K562 (cell line): ENCODE data around the gene EFHD2. TPM values are rescaled to one million over a fixed set of nuclear protein-coding genes. Genes with fewer than 3 reads are reported as not detected.

ENCODE experiments used
- DPF2 ChIP-seq: fragments of 450-650 bp; IDR thresholded peaks from 2 replicates; pipeline ENCODE4 v1.6.1; 2016
- E2F5 ChIP-seq: sonication (generic); formaldehyde crosslinking; IDR thresholded peaks from 2 replicates; pipeline ENCODE4 v1.8.0; 2022; ENCODE audit warnings: mild to moderate bottlenecking, missing genetic modification reagents
- ELF4 ChIP-seq: fragments of 450-650 bp; formaldehyde crosslinking; IDR thresholded peaks from 2 replicates; pipeline ENCODE4 v1.4.0; 2022; ENCODE audit warnings: missing genetic modification characterization
- ETV6 ChIP-seq, 3 experiments: fragments of 150-350 bp in 1 of 3; sonication (generic) in 1 of 3; formaldehyde crosslinking in 1 of 3; IDR thresholded peaks; 2 replicates each; pipeline versions ENCODE4 v1.6.1 to v1.8.0; 2014 to 2022; ENCODE audit warnings: borderline replicate concordance in 2 of 3, low read depth in 2 of 3, antibody characterized with exemption in 1 of 3, low read length in 1 of 3, mild to moderate bottlenecking in 1 of 3, missing genetic modification reagents in 1 of 3
- FOXA1 ChIP-seq: fragments of 450-650 bp; IDR thresholded peaks from 2 replicates; pipeline ENCODE4 v1.6.1; 2016; ENCODE audit warnings: mild to moderate bottlenecking, borderline replicate concordance
- HDAC1 ChIP-seq, 2 experiments: fragments of 450-650 bp; IDR thresholded peaks; 2 replicates each; pipeline ENCODE4 v1.6.1; 2016 to 2017; ENCODE audit warnings: inconsistent platforms in 1 of 2, mild to moderate bottlenecking in 1 of 2, moderate library complexity in 1 of 2
- ILF3 ChIP-seq: fragments of 450-650 bp; IDR thresholded peaks from 2 replicates; pipeline ENCODE4 v1.6.1; 2018; ENCODE audit warnings: antibody characterized with exemption, mild to moderate bottlenecking, moderate library complexity, borderline replicate concordance
- MECOM ChIP-seq: fragments of 250-450 bp; sonication (Bioruptor Pico); IDR thresholded peaks from 2 replicates; pipeline ENCODE4 v1.8.0; 2022; ENCODE audit warnings: inconsistent platforms
- MEIS2 ChIP-seq: fragments of 450-650 bp; IDR thresholded peaks from 2 replicates; pipeline ENCODE4 v1.6.1; 2014; ENCODE audit warnings: mild to moderate bottlenecking; ENCODE audit not compliant: partially characterized antibody
- NEUROD1 ChIP-seq: fragments of 150-350 bp; IDR thresholded peaks from 2 replicates; pipeline ENCODE4 v1.6.1; 2014; ENCODE audit warnings: borderline replicate concordance, low read length, low read depth; ENCODE audit not compliant: partially characterized antibody
- NR1H2 ChIP-seq: sonication (generic); formaldehyde crosslinking; IDR thresholded peaks from 2 replicates; pipeline ENCODE4 v1.4.0; 2020; ENCODE audit warnings: mild to moderate bottlenecking, missing genetic modification reagents
- OTX1 ChIP-seq: fragments of 450-650 bp; formaldehyde crosslinking; IDR thresholded peaks from 2 replicates; pipeline ENCODE4 v1.4.0; 2022; ENCODE audit warnings: mild to moderate bottlenecking
- POU5F1 ChIP-seq: fragments of 150-350 bp; IDR thresholded peaks from 2 replicates; pipeline ENCODE4 v1.6.1; 2014; ENCODE audit warnings: borderline replicate concordance, low read length, low read depth, mild to moderate bottlenecking; ENCODE audit not compliant: partially characterized antibody
- PREB ChIP-seq: sonication (generic); formaldehyde crosslinking; IDR thresholded peaks from 2 replicates; pipeline ENCODE4 v1.8.1; 2023; ENCODE audit warnings: mild to moderate bottlenecking, missing genetic modification reagents
- SMARCC2 ChIP-seq: fragments of 450-650 bp; IDR thresholded peaks from 2 replicates; pipeline ENCODE4 v1.6.1; 2017; ENCODE audit warnings: antibody characterized with exemption, moderate library complexity, mild to moderate bottlenecking, low read depth
- SRSF3 ChIP-seq: fragments of 200-400 bp; formaldehyde crosslinking; IDR thresholded peaks from 2 replicates; pipeline ENCODE4 v1.6.1; 2016; ENCODE audit warnings: mild to moderate bottlenecking, low read length, moderate library complexity; ENCODE audit not compliant: insufficient read depth
- TBL1XR1 ChIP-seq, 2 experiments: IDR thresholded peaks; 2 replicates each; pipeline ENCODE4 v1.6.1; 2012; ENCODE audit warnings: improper control_type of control experiment in 2 of 2, low read length in 2 of 2, mild to moderate bottlenecking in 1 of 2
- ZNF75A ChIP-seq: fragments of 450-650 bp; formaldehyde crosslinking; IDR thresholded peaks from 2 replicates; pipeline ENCODE4 v1.4.0; 2020; ENCODE audit warnings: mild to moderate bottlenecking
- polyA plus RNA-seq, 8 experiments: library from polyadenylated mRNA; depleted of rRNA in 4 of 8; stranded (reverse) in 5 of 8; unstranded in 3 of 8; fragments of >200 nt; fragmentation: Nextera tagmentation in 2 of 8; fragmentation: Illumina TruSeq in 1 of 8; extraction: Ambion mirVana in 2 of 8; extraction: Trizol in 1 of 8; gene quantifications; 2 replicates each; pipeline versions ENCODE4 v1.2.1 to v1.2.3, GENCODE V29; 2011 to 2014; ENCODE audit warnings: inconsistent platforms in 1 of 8, missing spikeins in 1 of 8
- total RNA-seq, 7 experiments: library from RNA; depleted of rRNA in 6 of 7; stranded (reverse); fragments of >200 nt in 6 of 7; fragmentation: Illumina TruSeq in 2 of 7; extraction: Trizol in 2 of 7; gene quantifications; 2 replicates each; pipeline versions ENCODE4 v1.2.1 to v1.2.3, GENCODE V29; 2011 to 2021; ENCODE audit warnings: low replicate concordance in 1 of 7
- TF ChIP-seq, protein P1 (sequence below): fragments of 450-650 bp; formaldehyde crosslinking; IDR thresholded peaks from 2 replicates; pipeline ENCODE4 v1.4.0; 2022; ENCODE audit warnings: mild to moderate bottlenecking, moderate library complexity
- TF ChIP-seq, protein P2 (sequence below): fragments of 250-450 bp; sonication (Bioruptor Pico); IDR thresholded peaks from 2 replicates; pipeline ENCODE4 v1.8.0; 2022; ENCODE audit warnings: inconsistent platforms
- TF ChIP-seq, protein P3 (sequence below): IDR thresholded peaks from 2 replicates; pipeline ENCODE4 v1.6.1; 2016; ENCODE audit warnings: missing genetic modification characterization, missing compliant biosample characterization

The EFHD2 gene
- total and polyA plus RNA-seq, 9 of the 15 experiments (the other 6 are each of a cell fraction or from before 2014, with no cell fraction given), result 1.7 to 73.5 (median 25.2) TPM

DNA sequence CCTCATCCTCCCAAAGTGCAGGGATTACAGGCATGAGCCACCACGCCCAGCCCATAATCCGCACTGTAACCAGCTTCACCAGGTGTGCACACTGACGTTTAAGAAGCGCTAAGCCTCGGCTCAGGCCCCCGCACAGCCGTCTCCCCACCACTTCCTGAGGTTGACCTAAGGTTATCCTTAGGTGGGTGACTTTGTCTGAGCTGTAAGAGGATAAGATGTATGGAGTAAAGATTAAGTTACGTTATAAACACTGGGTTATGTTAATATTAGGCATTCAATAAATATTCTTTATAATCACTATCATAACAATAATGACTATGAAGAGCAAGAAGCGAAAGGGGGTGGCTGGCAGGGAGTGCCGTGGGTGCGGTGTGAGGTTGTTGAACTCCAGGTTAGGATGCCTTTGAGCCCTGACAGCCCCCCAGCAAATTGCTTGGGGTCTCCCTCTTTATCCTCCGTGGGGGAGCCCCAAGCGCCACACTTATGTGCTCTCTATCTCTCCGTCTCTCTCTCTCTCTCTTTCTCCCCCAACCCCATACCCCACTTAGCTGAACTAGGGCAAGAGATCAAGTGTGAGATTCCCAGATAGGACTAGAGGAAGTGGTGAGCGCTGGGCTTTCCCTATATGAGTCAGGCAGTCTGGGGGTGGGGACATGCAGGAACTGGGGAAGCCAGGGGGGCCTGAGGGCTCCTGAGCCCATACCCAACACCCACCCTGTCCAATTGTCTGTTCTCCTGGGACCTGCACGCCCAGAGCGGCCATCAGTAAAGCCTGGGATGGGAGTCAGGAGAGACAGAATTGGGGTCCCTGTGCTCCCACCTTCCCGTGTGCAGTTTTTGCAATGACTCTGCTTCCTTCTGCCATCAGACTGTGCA, 7.6 kb downstream of the EFHD2 start (continued):
- TF ChIP-seq, protein P1, sequence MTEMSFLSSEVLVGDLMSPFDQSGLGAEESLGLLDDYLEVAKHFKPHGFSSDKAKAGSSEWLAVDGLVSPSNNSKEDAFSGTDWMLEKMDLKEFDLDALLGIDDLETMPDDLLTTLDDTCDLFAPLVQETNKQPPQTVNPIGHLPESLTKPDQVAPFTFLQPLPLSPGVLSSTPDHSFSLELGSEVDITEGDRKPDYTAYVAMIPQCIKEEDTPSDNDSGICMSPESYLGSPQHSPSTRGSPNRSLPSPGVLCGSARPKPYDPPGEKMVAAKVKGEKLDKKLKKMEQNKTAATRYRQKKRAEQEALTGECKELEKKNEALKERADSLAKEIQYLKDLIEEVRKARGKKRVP (CRISPR knock-in tag), result no peak
- peak; percentile 87 for TF ChIP-seq OTX1 (CRISPR knock-in tag)
- no peak for TF ChIP-seq MECOM (CRISPR knock-in tag)
- no peak for TF ChIP-seq PREB (CRISPR knock-in tag)
- TF ChIP-seq SRSF3, result no peak
- TF ChIP-seq DPF2, result peak; percentile 91
- TF ChIP-seq SMARCC2, result peak; percentile 79
- TF ChIP-seq ETV6 (IDR thresholded peaks at IDR 0.05; ENCODE audit: borderline replicate concordance in 1 of 2, low read depth in 2 of 2, low read length in 1 of 2), result peak; percentile 46 to 67; a peak in 1 of 4 replicates
- no peak for TF ChIP-seq ETV6 (CRISPR knock-in tag; IDR thresholded peaks at IDR 0.05; ENCODE audit: borderline replicate concordance)
- TF ChIP-seq FOXA1, result no peak
- TF ChIP-seq E2F5, result no peak
- no peak for TF ChIP-seq POU5F1
- TF ChIP-seq ILF3, result no peak
- TF ChIP-seq MEIS2, result no peak
- TF ChIP-seq TBL1XR1 (IDR thresholded peaks at IDR 0.05; ENCODE audit: low read length in 2 of 2), result peak in 1 of 2 experiments; percentile 50; a peak in 1 of 4 replicates
- no peak for TF ChIP-seq ZNF75A (CRISPR knock-in tag)
- TF ChIP-seq HDAC1 (IDR thresholded peaks at IDR 0.05), result peak in 1 of 2 experiments; percentile 70; a peak in 2 of 4 replicates
- peak; percentile 60 for TF ChIP-seq NEUROD1
- TF ChIP-seq, protein P2, sequence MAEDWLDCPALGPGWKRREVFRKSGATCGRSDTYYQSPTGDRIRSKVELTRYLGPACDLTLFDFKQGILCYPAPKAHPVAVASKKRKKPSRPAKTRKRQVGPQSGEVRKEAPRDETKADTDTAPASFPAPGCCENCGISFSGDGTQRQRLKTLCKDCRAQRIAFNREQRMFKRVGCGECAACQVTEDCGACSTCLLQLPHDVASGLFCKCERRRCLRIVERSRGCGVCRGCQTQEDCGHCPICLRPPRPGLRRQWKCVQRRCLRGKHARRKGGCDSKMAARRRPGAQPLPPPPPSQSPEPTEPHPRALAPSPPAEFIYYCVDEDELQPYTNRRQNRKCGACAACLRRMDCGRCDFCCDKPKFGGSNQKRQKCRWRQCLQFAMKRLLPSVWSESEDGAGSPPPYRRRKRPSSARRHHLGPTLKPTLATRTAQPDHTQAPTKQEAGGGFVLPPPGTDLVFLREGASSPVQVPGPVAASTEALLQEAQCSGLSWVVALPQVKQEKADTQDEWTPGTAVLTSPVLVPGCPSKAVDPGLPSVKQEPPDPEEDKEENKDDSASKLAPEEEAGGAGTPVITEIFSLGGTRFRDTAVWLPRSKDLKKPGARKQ (CRISPR knock-in tag), result no peak
- TF ChIP-seq, protein P3, sequence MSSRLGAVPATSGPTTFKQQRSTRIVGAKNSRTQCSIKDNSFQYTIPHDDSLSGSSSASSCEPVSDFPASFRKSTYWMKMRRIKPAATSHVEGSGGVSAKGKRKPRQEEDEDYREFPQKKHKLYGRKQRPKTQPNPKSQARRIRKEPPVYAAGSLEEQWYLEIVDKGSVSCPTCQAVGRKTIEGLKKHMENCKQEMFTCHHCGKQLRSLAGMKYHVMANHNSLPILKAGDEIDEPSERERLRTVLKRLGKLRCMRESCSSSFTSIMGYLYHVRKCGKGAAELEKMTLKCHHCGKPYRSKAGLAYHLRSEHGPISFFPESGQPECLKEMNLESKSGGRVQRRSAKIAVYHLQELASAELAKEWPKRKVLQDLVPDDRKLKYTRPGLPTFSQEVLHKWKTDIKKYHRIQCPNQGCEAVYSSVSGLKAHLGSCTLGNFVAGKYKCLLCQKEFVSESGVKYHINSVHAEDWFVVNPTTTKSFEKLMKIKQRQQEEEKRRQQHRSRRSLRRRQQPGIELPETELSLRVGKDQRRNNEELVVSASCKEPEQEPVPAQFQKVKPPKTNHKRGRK, result no peak
- TF ChIP-seq ELF4 (CRISPR knock-in tag), result peak; percentile 68; the same call in 1 of the 2 replicates
- TF ChIP-seq NR1H2, result peak; percentile 76; the same call in 1 of the 2 replicates
